HCT116 (cell line): ENCODE measurements around the gene OR6M1. TPM values are rescaled to one million over a fixed set of nuclear protein-coding genes. Genes with fewer than 3 reads are reported as not detected.

Experiments
- ATAC-seq: fragments of 200-7000 bp; cut with Tn5 transposase; 2 replicates; pipeline ENCODE4 v1.9.1; 2020; ENCODE audit warnings: mild to moderate bottlenecking, moderate library complexity
- BruUV-seq: library from RNA; stranded (reverse); fragments of 400-500 nt; replicated peaks from 2 replicates; lab custom pipeline; 2021; lab: Mats Ljungman, UMichigan
- CTCF ChIA-PET: fragments of 300-600 bp; sonication (Branson Sonifier 250); formaldehyde crosslinking; loops from one replicate; lab custom pipeline; 2021; ENCODE audit warnings: antibody characterized with exemption; lab: Charles Lee
- POLR2A ChIA-PET: fragments of 300-600, 350-600 bp; sonication (Branson Sonifier 250); formaldehyde crosslinking; loops from one replicate; lab custom pipeline; 2021; ENCODE audit warnings: antibody characterized with exemption; lab: Charles Lee
- RAD21 ChIA-PET, 2 experiments: fragments of 300-600 bp; sonication (Branson Sonifier 250); formaldehyde crosslinking; loops; one replicate each; lab custom pipeline; 2023; ENCODE audit warnings: low total read pairs in 2 of 2; ENCODE audit not compliant: uncharacterized antibody in 2 of 2, unreplicated experiment in 2 of 2, low non-redundant PET in 1 of 2; lab: Charles Lee
- DNase-seq: peaks from one replicate; pipeline ENCODE4 v3.0.0-alpha.2; 2010; ENCODE audit warnings: low read depth, low spot score
- H2AFZ ChIP-seq: fragments of 200-600 bp; shearing (Covaris generic), sonication (generic); 2 replicates; pipeline ENCODE4 v1.6.1; 2017; ENCODE audit warnings: low read depth, mixed run types, mixed read lengths, antibody characterized with exemption, low read length; ENCODE audit not compliant: poor library complexity, severe bottlenecking
- H3K27ac ChIP-seq: 2 replicates; pipeline ENCODE4 v1.5.1; 2012; ENCODE audit warnings: low read depth, low read length
- H3K27me3 ChIP-seq: fragments of 200-600 bp; sonication (generic); 2 replicates; pipeline ENCODE4 v1.6.1; 2016; ENCODE audit warnings: mixed run types, low read length, mixed read lengths; ENCODE audit not compliant: insufficient read depth
- H3K36me3 ChIP-seq, 2 experiments: fragments of 200-500 bp in 1 of 2; fragments of 200-600 bp in 1 of 2; sonication (Bioruptor generic) in 1 of 2; sonication (generic) in 1 of 2; 2 replicates each; pipeline versions ENCODE4 v1.5.1 to v1.6.1; 2014 to 2016; ENCODE audit warnings: low read length in 2 of 2, inconsistent platforms in 1 of 2, mixed read lengths in 1 of 2, mixed run types in 1 of 2; ENCODE audit not compliant: insufficient read depth in 2 of 2, control insufficient read depth in 1 of 2
- H3K4me1 ChIP-seq, 2 experiments: fragments of 200-600 bp in 1 of 2; sonication (generic) in 1 of 2; 2 replicates each; pipeline versions ENCODE4 v1.5.1 to v1.6.1; 2012 to 2017; ENCODE audit warnings: low read length in 2 of 2, inconsistent platforms in 1 of 2, mild to moderate bottlenecking in 1 of 2, mixed read lengths in 1 of 2, mixed run types in 1 of 2, moderate library complexity in 1 of 2; ENCODE audit not compliant: insufficient read depth in 2 of 2, control insufficient read depth in 1 of 2
- H3K4me2 ChIP-seq: fragments of 200-600 bp; sonication (generic); 2 replicates; pipeline ENCODE4 v1.6.1; 2017; ENCODE audit warnings: mixed run types, low read length, mixed read lengths
- H3K4me3 ChIP-seq, 2 experiments: fragments of 200-600 bp in 1 of 2; sonication (generic) in 1 of 2; replicated peaks in 1 of 2; 2 replicates each; pipeline ENCODE4 v1.5.1; 2011 to 2016; ENCODE audit warnings: low read length in 2 of 2, control low read depth in 1 of 2, low read depth in 1 of 2, mild to moderate bottlenecking in 1 of 2, mixed read lengths in 1 of 2, mixed run types in 1 of 2
- H3K79me2 ChIP-seq: fragments of 200-600 bp; sonication (generic); 2 replicates; pipeline ENCODE4 v1.6.1; 2017; ENCODE audit warnings: mild to moderate bottlenecking, mixed run types, low read length, moderate library complexity, mixed read lengths; ENCODE audit not compliant: insufficient read depth
- H3K9ac ChIP-seq: fragments of 200-600 bp; sonication (generic); 2 replicates; pipeline ENCODE4 v1.6.1; 2016; ENCODE audit warnings: low read length, mixed read lengths
- H3K9me2 ChIP-seq: fragments of 200-600 bp; sonication (generic), shearing (Covaris generic); 2 replicates; pipeline ENCODE4 v1.6.1; 2017; ENCODE audit warnings: mixed run types, mild to moderate bottlenecking, moderate library complexity; ENCODE audit not compliant: insufficient read depth
- H3K9me3 ChIP-seq, 2 experiments: fragments of 200-500 bp in 1 of 2; fragments of 200-600 bp in 1 of 2; sonication (Bioruptor generic) in 1 of 2; sonication (generic) in 1 of 2; 2 replicates each; pipeline ENCODE4 v1.6.1; 2014 to 2017; ENCODE audit warnings: low read length in 2 of 2, mixed read lengths in 2 of 2, inconsistent platforms in 1 of 2, low read depth in 1 of 2, mild to moderate bottlenecking in 1 of 2, mixed run types in 1 of 2, moderate library complexity in 1 of 2; ENCODE audit not compliant: control insufficient read depth in 1 of 2, insufficient read depth in 1 of 2
- H4K20me1 ChIP-seq: fragments of 200-600 bp; sonication (generic), shearing (Covaris generic); 2 replicates; pipeline ENCODE4 v1.6.1; 2017; ENCODE audit warnings: mixed run types, mild to moderate bottlenecking, moderate library complexity; ENCODE audit not compliant: insufficient read depth
- JUND ChIP-seq: IDR thresholded peaks from 2 replicates; pipeline ENCODE4 v1.6.1; 2012
- POLR2A ChIP-seq: IDR thresholded peaks from 2 replicates; pipeline ENCODE4 v1.7.0; 2011; ENCODE audit warnings: borderline replicate concordance; ENCODE audit not compliant: insufficient read depth, insufficient read length; ENCODE audit errors: extremely low read depth
- SIN3A ChIP-seq: IDR thresholded peaks from 2 replicates; pipeline ENCODE4 v1.6.1; 2012; ENCODE audit warnings: low read depth
- SP1 ChIP-seq: IDR thresholded peaks from 2 replicates; pipeline ENCODE4 v1.6.1; 2012; ENCODE audit warnings: low read depth
- SRF ChIP-seq: IDR thresholded peaks from 2 replicates; pipeline ENCODE4 v1.6.1; 2012; ENCODE audit warnings: low read depth
- YY1 ChIP-seq: IDR thresholded peaks from 2 replicates; pipeline ENCODE4 v1.6.1; 2011; ENCODE audit warnings: low read length, low read depth, moderate library complexity, mild to moderate bottlenecking; ENCODE audit not compliant: insufficient replicate concordance; ENCODE audit errors: extremely low read depth
- ZFX ChIP-seq: fragments of 450-650 bp; IDR thresholded peaks from 2 replicates; pipeline ENCODE4 v1.6.1; 2017
- intact Hi-C: fragments of 100-400 bp; cut with micrococcal nuclease; formaldehyde crosslinking; loops from 2 replicates; pipeline ENCODE4 v1.10.0; 2022
- total RNA-seq: library from RNA; stranded (reverse); gene quantifications from one replicate; pipeline ENCODE4 v1.2.1, GENCODE V29; 2021; ENCODE audit not compliant: unreplicated experiment

The OR6M1 gene
- total RNA-seq, 1 experiment from 2014 or later = not detected

DNA sequence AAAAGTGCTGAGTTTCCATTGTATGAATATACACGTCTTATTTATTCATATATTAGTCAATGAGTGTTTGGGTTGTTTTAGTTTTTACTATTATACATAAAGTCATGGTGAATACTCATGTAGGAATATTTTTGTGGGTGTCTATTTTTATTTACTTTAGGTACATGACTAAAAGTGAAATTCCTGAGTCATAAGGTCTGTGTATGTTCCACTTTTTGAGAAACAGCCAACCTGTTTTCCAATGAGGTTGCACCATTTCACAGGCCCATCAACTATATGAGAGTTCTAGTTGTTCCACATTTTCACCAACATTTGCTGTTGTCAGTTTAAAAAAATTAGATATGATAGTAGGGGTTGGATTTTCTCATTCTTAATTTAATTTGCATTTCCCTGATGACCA, 45.3 kb downstream of the OR6M1 start:
- Histone ChIP-seq H3K9me2 (no peaks in the 10 kb centered on the region), H4K20me1 (no peaks in the 10 kb centered on the region), H3K9ac (no peak overlapping the region), H3K79me2 (no peaks in the 10 kb centered on the region), H3K27ac (no peak overlapping the region), H3K4me2 (no peak overlapping the region), H2AFZ (no peak overlapping the region), H3K4me3 (no peak overlapping the region), H3K4me1 (no peaks in the 10 kb centered on the region), H3K9me3 (no peaks in the 10 kb centered on the region; a peak in 1 of 4 replicates), H3K36me3 (no peaks in the 10 kb centered on the region), H3K27me3 (peaks cover 35% of the 10 kb centered on the region)
- CTCF ChIA-PET = no interaction called here
- no peak for DNase-seq
- BruUV-seq = no TSS peak
- intact Hi-C loops = no loop called here
- RAD21 ChIA-PET = no interaction called here
- POLR2A ChIA-PET = no interaction called here
- ATAC-seq = no peak
- TF ChIP-seq SRF = no peak

DNA sequence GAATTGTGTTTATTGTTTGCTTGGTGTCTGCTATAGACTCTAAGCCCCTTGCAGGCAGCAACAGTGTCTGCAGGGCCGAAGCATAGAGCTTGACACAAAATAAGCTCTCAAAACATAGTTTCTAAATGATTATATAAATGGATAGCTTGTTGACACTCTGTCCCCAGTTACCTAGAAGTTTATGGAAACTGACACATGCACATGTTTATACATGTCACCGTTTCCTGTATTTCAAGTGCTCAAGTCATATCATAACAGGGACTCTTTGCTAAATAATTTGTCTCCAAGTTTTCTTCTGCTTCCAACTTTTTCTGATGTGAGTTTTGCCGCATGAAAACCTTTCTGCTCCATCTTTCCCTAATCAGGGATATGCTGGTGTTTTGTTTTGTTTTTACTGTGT, 48.2 kb downstream of the OR6M1 start:
- ATAC-seq = no peak
- DNase-seq = no peak
- ChIA-PET POLR2A (no interaction called here), RAD21 (no interaction called here), CTCF (no interaction called here)
- peaks cover 44% of the 10 kb centered on the region for H3K27me3 ChIP-seq
- no TSS peak for BruUV-seq
- no peak overlapping the region for H3K4me2 ChIP-seq
- H3K4me3 ChIP-seq = no peak overlapping the region
- no peak overlapping the region for H2AFZ ChIP-seq
- no peaks in the 10 kb centered on the region for H3K79me2 ChIP-seq
- H3K4me1 ChIP-seq = no peaks in the 10 kb centered on the region
- no peak overlapping the region for H3K27ac ChIP-seq
- TF ChIP-seq POLR2A (no peak), ZFX (no peak), SP1 (no peak), SIN3A (no peak), JUND (no peak)
- no peaks in the 10 kb centered on the region for H3K36me3 ChIP-seq
- H3K9ac ChIP-seq = no peak overlapping the region
- H3K9me3 ChIP-seq = no peaks in the 10 kb centered on the region; a peak in 1 of 4 replicates
- no peaks in the 10 kb centered on the region for H3K9me2 ChIP-seq
- intact Hi-C loops = no loop called here
- H4K20me1 ChIP-seq = no peaks in the 10 kb centered on the region

DNA sequence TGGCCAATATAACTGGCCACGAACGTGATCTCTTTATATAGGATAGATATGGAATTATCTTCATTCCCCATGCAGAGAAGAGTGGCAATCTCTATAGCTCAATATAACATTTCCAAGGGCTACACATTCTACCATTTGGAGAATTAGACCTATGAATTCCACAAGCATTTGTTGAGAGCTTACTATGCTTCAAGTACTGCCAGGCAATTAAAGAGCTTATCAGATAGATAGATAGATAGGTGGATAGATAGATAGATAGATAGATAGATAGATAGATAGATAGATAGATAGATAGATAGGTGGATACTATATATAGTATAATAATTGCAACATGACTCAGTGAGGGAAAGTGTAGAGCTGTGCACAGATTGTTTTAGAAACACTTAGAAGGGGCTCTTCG, 50.3 kb downstream of the OR6M1 start:
- Histone ChIP-seq H2AFZ (no peak overlapping the region), H3K79me2 (no peaks in the 10 kb centered on the region), H4K20me1 (no peaks in the 10 kb centered on the region), H3K4me1 (no peaks in the 10 kb centered on the region), H3K27ac (no peak overlapping the region), H3K4me2 (no peak overlapping the region), H3K9me2 (no peaks in the 10 kb centered on the region), H3K36me3 (no peaks in the 10 kb centered on the region), H3K9me3 (no peaks in the 10 kb centered on the region), H3K9ac (no peak overlapping the region), H3K4me3 (no peak overlapping the region), H3K27me3 (peaks cover 53% of the 10 kb centered on the region)
- ChIA-PET RAD21 (no interaction called here), CTCF (no interaction called here), POLR2A (no interaction called here)
- intact Hi-C loops = no loop called here
- DNase-seq = no peak
- TF ChIP-seq JUND = no peak
- no peak for TF ChIP-seq SRF
- no peak for TF ChIP-seq ZFX
- no peak for TF ChIP-seq YY1
- ATAC-seq = no peak
- no TSS peak for BruUV-seq
